A549 (cell line): Measurements from ENCODE around the gene RAP2B. TPM values are rescaled to one million over a fixed set of nuclear protein-coding genes. Genes with fewer than 3 reads are reported as not detected.
"Not testable (repeated sequence)": the region's sequence is repeated elsewhere in the genome, so short reads cannot be mapped to it uniquely, and the experiment has no call there.

ENCODE experiments used
- ATAC-seq, 2 experiments: fragments of 200-7000 bp in 1 of 2; fragments of >200 bp in 1 of 2; cut with Nextera tagmentation in 1 of 2; cut with Tn5 transposase in 1 of 2; 3 replicates each; pipeline versions ENCODE4 v1.8.0 to v1.9.1; 2018 to 2020; ENCODE audit warnings: mild to moderate bottlenecking in 1 of 2, moderate library complexity in 1 of 2
- CTCF ChIA-PET: fragments of 300-600 bp; sonication (Branson Sonifier 250); formaldehyde crosslinking; extraction: SDS; loops from one replicate; lab custom pipeline; 2021; ENCODE audit warnings: antibody characterized with exemption, inconsistent platforms; lab: Yijun Ruan, JAX
- POLR2A ChIA-PET: fragments of 350-600 bp; formaldehyde crosslinking; extraction: SDS; loops from one replicate; lab custom pipeline; 2021; ENCODE audit warnings: antibody characterized with exemption, inconsistent platforms; lab: Yijun Ruan, JAX
- DNase-seq, 2 experiments: peaks; one replicate each; pipeline versions ENCODE4 v3.0.0 to v3.0.0-alpha.2; 2011 to 2016; ENCODE audit warnings: low read depth in 1 of 2, low spot score in 1 of 2
- FAIRE-seq: peaks from 2 replicates; lab custom pipeline; 2011; peaks lifted over from hg19 to GRCh38; lab: Jason Lieb, UNC
- H3K27ac ChIP-seq, 2 experiments: fragments of >200 bp; sonication (Bioruptor Twin); formaldehyde crosslinking; 3 replicates each; pipeline ENCODE4 v1.5.1; 2016 to 2017
- H3K4me1 ChIP-seq: fragments of >200 bp; sonication (Bioruptor Twin); formaldehyde crosslinking; 3 replicates; pipeline ENCODE4 v1.6.1; 2016
- H3K4me2 ChIP-seq: fragments of >200 bp; sonication (Bioruptor Twin); formaldehyde crosslinking; 3 replicates; pipeline ENCODE4 v1.6.1; 2016
- H3K4me3 ChIP-seq: fragments of >200 bp; sonication (Bioruptor Twin); formaldehyde crosslinking; 3 replicates; pipeline ENCODE4 v1.5.1; 2016
- H3K9me3 ChIP-seq: fragments of >200 bp; sonication (Bioruptor Twin); formaldehyde crosslinking; 3 replicates; pipeline ENCODE4 v1.6.1; 2016
- ATOH8 ChIP-seq: fragments of 250-450 bp; sonication (Bioruptor Pico); IDR thresholded peaks from 2 replicates; pipeline ENCODE4 v1.5.0; 2020; ENCODE audit warnings: low read depth, mild to moderate bottlenecking, moderate library complexity
- ESRRA ChIP-seq: fragments of 150-350 bp; IDR thresholded peaks from 2 replicates; pipeline ENCODE4 v1.6.1; 2014; ENCODE audit warnings: mild to moderate bottlenecking, low read length, borderline replicate concordance
- FOSL2 ChIP-seq, 2 experiments: fragments of 450-650 bp in 1 of 2; fragments of >200 bp in 1 of 2; sonication (Bioruptor Twin) in 1 of 2; formaldehyde crosslinking; IDR thresholded peaks; 2 replicates each; pipeline versions ENCODE4 v1.5.0 to v1.6.1; 2016 to 2020; ENCODE audit warnings: mild to moderate bottlenecking in 1 of 2, moderate library complexity in 1 of 2
- GATA3 ChIP-seq: IDR thresholded peaks from 2 replicates; pipeline ENCODE4 v1.6.1; 2012; ENCODE audit warnings: borderline replicate concordance
- HES2 ChIP-seq: fragments of >200 bp; sonication (Bioruptor Twin); formaldehyde crosslinking; IDR thresholded peaks from 2 replicates; pipeline ENCODE4 v1.6.1; 2016
- HEYL ChIP-seq: fragments of 250-450 bp; sonication (Bioruptor Pico); IDR thresholded peaks from 2 replicates; pipeline ENCODE4 v1.8.0; 2021; ENCODE audit warnings: mild to moderate bottlenecking, moderate library complexity
- HMGXB4 ChIP-seq: fragments of 250-450 bp; sonication (Bioruptor Pico); IDR thresholded peaks from 2 replicates; pipeline ENCODE4 v1.5.0; 2021; ENCODE audit warnings: mild to moderate bottlenecking, moderate library complexity, borderline replicate concordance
- HOXB13 ChIP-seq: fragments of 250-450 bp; sonication (Bioruptor Pico); IDR thresholded peaks from 2 replicates; pipeline ENCODE4 v1.5.0; 2020; ENCODE audit warnings: low read depth, mild to moderate bottlenecking, moderate library complexity
- HOXB5 ChIP-seq: fragments of 250-450 bp; sonication (Bioruptor Pico); IDR thresholded peaks from 2 replicates; pipeline ENCODE4 v1.5.0; 2020; ENCODE audit warnings: mild to moderate bottlenecking, moderate library complexity
- JUN ChIP-seq, 2 experiments: fragments of >200 bp; sonication (Bioruptor Twin); formaldehyde crosslinking; IDR thresholded peaks; 2 replicates in 1 of 2; 3 replicates in 1 of 2; pipeline ENCODE4 v1.6.1; 2016 to 2017
- JUNB ChIP-seq: fragments of >200 bp; sonication (Bioruptor Twin); formaldehyde crosslinking; IDR thresholded peaks from 2 replicates; pipeline ENCODE4 v1.6.1; 2016
- KDM5A ChIP-seq: fragments of 200-600 bp; sonication (generic); IDR thresholded peaks from 2 replicates; pipeline ENCODE4 v1.6.1; 2016; ENCODE audit warnings: antibody characterized with exemption, mild to moderate bottlenecking
- MAFK ChIP-seq: fragments of 450-650 bp; IDR thresholded peaks from 2 replicates; pipeline ENCODE4 v1.6.1; 2014; ENCODE audit not compliant: partially characterized antibody
- MAZ ChIP-seq: fragments of 150-350 bp; IDR thresholded peaks from 2 replicates; pipeline ENCODE4 v1.6.1; 2014; ENCODE audit warnings: antibody characterized with exemption, low read depth, low read length, borderline replicate concordance
- MYC ChIP-seq: IDR thresholded peaks from 2 replicates; pipeline ENCODE4 v1.6.1; 2012; ENCODE audit warnings: mild to moderate bottlenecking, inconsistent platforms, low read length, improper control_type of control experiment, borderline replicate concordance
- PBX3 ChIP-seq: IDR thresholded peaks from 2 replicates; pipeline ENCODE4 v1.6.1; 2012
- PHF8 ChIP-seq: fragments of 200-600 bp; sonication (generic); IDR thresholded peaks from 2 replicates; pipeline ENCODE4 v1.6.1; 2016; ENCODE audit warnings: low read depth, mild to moderate bottlenecking, antibody characterized with exemption, moderate library complexity, borderline replicate concordance
- POLR2A ChIP-seq: IDR thresholded peaks from 2 replicates; pipeline ENCODE4 v1.6.1; 2012; ENCODE audit warnings: mild to moderate bottlenecking, low read length
- POLR2AphosphoS2 ChIP-seq: conservative IDR thresholded peaks from 2 replicates; pipeline ENCODE4 v1.6.1; 2012; ENCODE audit warnings: low read length, improper control_type of control experiment, inconsistent platforms
- RAD21 ChIP-seq, 2 experiments: fragments of >200 bp in 1 of 2; sonication (Bioruptor Twin) in 1 of 2; formaldehyde crosslinking in 1 of 2; IDR thresholded peaks in 1 of 2; conservative IDR thresholded peaks in 1 of 2; 2 replicates in 1 of 2; 3 replicates in 1 of 2; pipeline ENCODE4 v1.6.1; 2012 to 2018; ENCODE audit warnings: inconsistent platforms in 1 of 2
- RCOR1 ChIP-seq: fragments of 150-350 bp; IDR thresholded peaks from 2 replicates; pipeline ENCODE4 v1.6.1; 2014; ENCODE audit warnings: antibody characterized with exemption, low read length, low read depth
- SREBF2 ChIP-seq: fragments of 450-650 bp; IDR thresholded peaks from 2 replicates; pipeline ENCODE4 v1.6.1; 2014; ENCODE audit warnings: mild to moderate bottlenecking, moderate library complexity
- TFCP2L1 ChIP-seq: fragments of 250-450 bp; sonication (Bioruptor Pico); IDR thresholded peaks from 2 replicates; pipeline ENCODE4 v1.5.0; 2021; ENCODE audit warnings: mild to moderate bottlenecking
- USF2 ChIP-seq: fragments of 450-650 bp; IDR thresholded peaks from 2 replicates; pipeline ENCODE4 v1.6.1; 2014; ENCODE audit warnings: antibody characterized with exemption
- ZFP36 ChIP-seq: fragments of 450-650 bp; IDR thresholded peaks from 2 replicates; pipeline ENCODE4 v1.6.1; 2014; ENCODE audit warnings: borderline replicate concordance; ENCODE audit not compliant: partially characterized antibody
- ZSCAN20 ChIP-seq: fragments of 250-450 bp; sonication (Bioruptor Pico); IDR thresholded peaks from 2 replicates; pipeline ENCODE4 v1.8.0; 2022; ENCODE audit warnings: mild to moderate bottlenecking, moderate library complexity
- WGBS: methylation state at CpG from one replicate; pipeline ENCODE4 v1.1.6; 2017; ENCODE audit errors: missing lambda C conversion rate; 5-methylcytosine and 5-hydroxymethylcytosine counted together
- polyA plus RNA-seq, 4 experiments: library from polyadenylated mRNA; depleted of rRNA in 3 of 4; stranded (reverse); fragments of >200 nt; fragmentation: RNase III in 1 of 4; extraction: RNeasy Plus Mini Kit Qiagen cat#74134 plus additional on column Dnase treatment in 1 of 4; gene quantifications; 2 replicates in 3 of 4; 3 replicates in 1 of 4; pipeline ENCODE4 v1.2.3, GENCODE V29; 2011 to 2017

The RAP2B gene
- polyA plus RNA-seq, 2 of the 4 experiments (the other 2 are of a cell fraction), result 5.6 to 6.7 TPM

GRCh38 chr3:153161714-153162512 lies at the start of gene RAP2B (continued):
- TF ChIP-seq ATOH8 (CRISPR knock-in tag) (no peak), GATA3 (no peak), KDM5A (no peak), ZFP36 (no peak), JUN (IDR thresholded peaks at IDR 0.05) (peak; percentile 33 to 91; a peak in 4 of 5 replicates), HOXB13 (no peak), SREBF2 (no peak), PHF8 (peak; percentile 63; the same call in 1 of the 2 replicates), PBX3 (no peak), TFCP2L1 (CRISPR knock-in tag) (no peak), USF2 (peak; percentile 29; the same call in 1 of the 2 replicates), HES2 (no peak), HMGXB4 (CRISPR knock-in tag) (no peak), RAD21 (conservative IDR thresholded peaks at IDR 0.05 in 1 of 2, IDR thresholded peaks at IDR 0.05 in 1 of 2) (peak in 1 of 2 experiments; percentile 15; a peak in 1 of 5 replicates), POLR2AphosphoS2 (no peak), ESRRA (no peak), MYC (peak; percentile 39; the same call in 1 of the 2 replicates), MAZ (no peak), RCOR1 (no peak), HOXB5 (CRISPR knock-in tag) (no peak), FOSL2 (IDR thresholded peaks at IDR 0.05) (no peak), FOSL2 (CRISPR knock-in tag; IDR thresholded peaks at IDR 0.05) (no peak), HEYL (no peak), POLR2A (peak; percentile 99), JUNB (no peak)

- H3K4me3 ChIP-seq, result no peak overlapping the region
- TF ChIP-seq ATOH8 (CRISPR knock-in tag) (no peak), HEYL (no peak), MAFK (peak; percentile 70), POLR2AphosphoS2 (no peak), ZSCAN20 (no peak)
- TF ChIP-seq, all 56 proteins: peak for 1
- WGBS, result 90% methylated on average over 4 of the region's 4 CpGs
- Histone ChIP-seq H3K4me1 (no peaks in the 10 kb centered on the region), H3K27ac (no peak overlapping the region), H3K4me2 (no peak overlapping the region), H3K9me3 (no peaks in the 10 kb centered on the region)
- ATAC-seq (no peak), FAIRE-seq (no peak), DNase-seq (no peak)
- CTCF ChIA-PET, result no interaction called here
- POLR2A ChIA-PET, result no interaction called here
These were observed 48.5 kb upstream of the RAP2B start for GRCh38 chr3:153113541-153113940.

DNA sequence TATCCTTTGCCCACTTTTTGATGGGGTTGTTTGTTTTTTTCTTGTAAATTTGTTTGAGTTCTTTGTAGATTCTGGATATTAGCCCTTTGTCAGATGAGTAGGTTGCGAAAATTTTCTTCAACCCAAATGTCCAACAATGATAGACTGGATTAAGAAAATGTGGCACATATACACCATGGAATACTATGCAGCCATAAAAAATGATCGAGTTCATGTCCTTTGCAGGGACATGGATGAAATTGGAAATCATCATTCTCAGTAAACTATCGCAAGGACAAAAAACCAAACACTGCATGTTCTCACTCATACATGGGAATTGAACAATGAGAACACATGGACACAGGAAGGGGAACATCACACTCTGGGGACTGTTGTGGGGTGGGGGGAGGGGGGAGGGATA lies 47.8 kb upstream of the RAP2B start:
- WGBS, result 88% methylated on average over 3 of the region's 3 CpGs
- H3K9me3 ChIP-seq, H3K4me1 ChIP-seq, H3K4me2 ChIP-seq, DNase-seq, H3K27ac ChIP-seq, CTCF ChIA-PET, H3K4me3 ChIP-seq, POLR2A ChIA-PET, FAIRE-seq, ATAC-seq: not testable (repeated sequence)
